K562 (cell line): ENCODE measurements around the gene PDE6B. TPM values are rescaled to one million over a fixed set of nuclear protein-coding genes. Genes with fewer than 3 reads are reported as not detected.

ENCODE experiments used
- ATAC-seq: fragments of 200-7000 bp; cut with Tn5 transposase; 3 replicates; pipeline ENCODE4 v1.9.1; 2020; ENCODE audit warnings: moderate library complexity
- BruUV-seq: library from RNA; stranded (reverse); fragments of 400-500 nt; replicated peaks from 2 replicates; lab custom pipeline; 2021; lab: Mats Ljungman, UMichigan
- CTCF ChIA-PET: fragments of 300-600 bp; formaldehyde crosslinking; extraction: SDS; loops from one replicate; lab custom pipeline; 2021; ENCODE audit warnings: low intra/inter-chr PET ratio; lab: Yijun Ruan, JAX
- POLR2A ChIA-PET: fragments of 300-600, 350-650 bp; sonication (Branson Sonifier 250); formaldehyde crosslinking; extraction: SDS; loops from one replicate; lab custom pipeline; 2021; ENCODE audit warnings: antibody characterized with exemption, inconsistent platforms; lab: Yijun Ruan, JAX
- DNase-seq, 4 experiments: peaks; one replicate each; pipeline versions ENCODE4 v3.0.0 to v3.0.0-alpha.2; 2011 to 2018; ENCODE audit warnings: low spot score in 3 of 4, mixed read lengths in 3 of 4; ENCODE audit errors: extremely low read depth in 1 of 4
- FAIRE-seq: peaks from 2 replicates; lab custom pipeline; 2011; peaks lifted over from hg19 to GRCh38; lab: Jason Lieb, UNC
- H2AFZ ChIP-seq: 2 replicates; pipeline ENCODE4 v1.6.0; 2011; ENCODE audit warnings: low read depth, low read length, control low read depth, inconsistent platforms
- H3K27ac ChIP-seq: fragments of 200-600 bp; 3 replicates; pipeline ENCODE4 v1.8.0; 2011; ENCODE audit warnings: low read depth, mild to moderate bottlenecking, control low read depth, inconsistent platforms, low read length, moderate library complexity, mixed read lengths; ENCODE audit errors: extremely low read depth
- H3K27me3 ChIP-seq, 2 experiments: fragments of 300-600 bp in 1 of 2; 2 replicates in 1 of 2; 3 replicates in 1 of 2; pipeline versions ENCODE4 v1.6.0 to v1.8.0; 2011; ENCODE audit warnings: inconsistent platforms in 2 of 2, low read length in 2 of 2, mild to moderate bottlenecking in 1 of 2, mixed read lengths in 1 of 2, moderate library complexity in 1 of 2; ENCODE audit not compliant: control insufficient read depth in 2 of 2, insufficient read depth in 2 of 2
- H3K36me3 ChIP-seq: fragments of 300-600 bp; 3 replicates; pipeline ENCODE4 v1.8.0; 2011; ENCODE audit warnings: mild to moderate bottlenecking, low read length, inconsistent platforms; ENCODE audit not compliant: control insufficient read depth, insufficient read depth
- H3K4me1 ChIP-seq, 2 experiments: fragments of 200-600 bp in 1 of 2; replicated peaks in 1 of 2; 2 replicates in 1 of 2; 3 replicates in 1 of 2; pipeline versions ENCODE4 v1.5.1 to v1.8.0; 2011; ENCODE audit warnings: inconsistent platforms in 2 of 2, low read length in 2 of 2, mild to moderate bottlenecking in 1 of 2, mixed read lengths in 1 of 2, moderate library complexity in 1 of 2; ENCODE audit not compliant: control insufficient read depth in 2 of 2, insufficient read depth in 2 of 2
- H3K4me2 ChIP-seq: 2 replicates; pipeline ENCODE4 v1.6.1; 2011; ENCODE audit warnings: low read length, control low read depth, inconsistent platforms, mixed read lengths; ENCODE audit not compliant: insufficient read depth
- H3K4me3 ChIP-seq: fragments of 200-600 bp; sonication (generic), shearing (Covaris generic); 2 replicates; pipeline ENCODE4 v1.5.1; 2016; ENCODE audit warnings: control low read depth, inconsistent platforms
- H3K79me2 ChIP-seq: fragments of 200-600 bp; 3 replicates; pipeline ENCODE4 v1.8.0; 2011; ENCODE audit warnings: low read length, inconsistent platforms; ENCODE audit not compliant: control insufficient read depth, insufficient read depth
- H3K9ac ChIP-seq, 2 experiments: 2 replicates each; pipeline versions ENCODE4 v1.6.0 to v1.6.1; 2011; ENCODE audit warnings: low read depth in 2 of 2, low read length in 2 of 2, control low read depth in 1 of 2, inconsistent platforms in 1 of 2, mild to moderate bottlenecking in 1 of 2, mixed read lengths in 1 of 2; ENCODE audit not compliant: insufficient read depth in 1 of 2
- H3K9me1 ChIP-seq: one replicate; pipeline ENCODE4 v1.6.0; 2011; ENCODE audit warnings: inconsistent platforms, mild to moderate bottlenecking, low read length, moderate library complexity; ENCODE audit not compliant: control insufficient read depth, insufficient read depth
- H3K9me3 ChIP-seq: replicated peaks from 2 replicates; pipeline ENCODE4 v1.5.1; 2011; ENCODE audit warnings: low read depth, low read length, inconsistent platforms; ENCODE audit not compliant: control insufficient read depth, insufficient read depth
- H4K20me1 ChIP-seq: replicated peaks from 2 replicates; pipeline ENCODE4 v1.6.1; 2011; ENCODE audit warnings: low read length, inconsistent platforms, mixed read lengths; ENCODE audit not compliant: control insufficient read depth, insufficient read depth
- CBX3 ChIP-seq, 2 experiments: IDR thresholded peaks; 1 replicate in 1 of 2; 2 replicates in 1 of 2; pipeline ENCODE4 v1.6.1; 2012; ENCODE audit warnings: inconsistent platforms in 2 of 2, low read length in 2 of 2, borderline replicate concordance in 1 of 2, control low read depth in 1 of 2
- CCNT2 ChIP-seq: IDR thresholded peaks from 2 replicates; pipeline ENCODE4 v1.6.1; 2011; ENCODE audit warnings: borderline replicate concordance, low read depth, mild to moderate bottlenecking, moderate library complexity, mixed read lengths, low read length; ENCODE audit not compliant: insufficient read length; ENCODE audit errors: extremely low read depth
- ERF ChIP-seq: fragments of 450-650 bp; formaldehyde crosslinking; IDR thresholded peaks from 2 replicates; pipeline ENCODE4 v1.4.0; 2020; ENCODE audit warnings: mild to moderate bottlenecking, mixed read lengths
- FOXK2 ChIP-seq, 2 experiments: fragments of 450-650 bp; IDR thresholded peaks in 1 of 2; conservative IDR thresholded peaks in 1 of 2; 2 replicates each; pipeline ENCODE4 v1.6.1; 2016; ENCODE audit warnings: low read depth in 2 of 2, mild to moderate bottlenecking in 1 of 2
- KLF16 ChIP-seq: IDR thresholded peaks from 2 replicates; pipeline ENCODE4 v1.6.1; 2016; ENCODE audit warnings: antibody characterized with exemption
- NFRKB ChIP-seq: fragments of 450-650 bp; IDR thresholded peaks from 2 replicates; pipeline ENCODE4 v1.6.1; 2016; ENCODE audit warnings: low read depth
- POLR3A ChIP-seq: IDR thresholded peaks from 2 replicates; pipeline ENCODE4 v1.6.1; 2011; ENCODE audit warnings: borderline replicate concordance, mild to moderate bottlenecking, moderate library complexity; ENCODE audit not compliant: insufficient read length, insufficient read depth; ENCODE audit errors: extremely low read depth
- PTBP1 ChIP-seq: fragments of 200-400 bp; formaldehyde crosslinking; IDR thresholded peaks from 2 replicates; pipeline ENCODE4 v1.6.1; 2017; ENCODE audit warnings: low read depth, low read length
- SRSF3 ChIP-seq: fragments of 200-400 bp; formaldehyde crosslinking; IDR thresholded peaks from 2 replicates; pipeline ENCODE4 v1.6.1; 2016; ENCODE audit warnings: mild to moderate bottlenecking, low read length, moderate library complexity; ENCODE audit not compliant: insufficient read depth
- ZNF263 ChIP-seq: sonication (generic); formaldehyde crosslinking; IDR thresholded peaks from 2 replicates; pipeline ENCODE4 v1.8.0; 2022; ENCODE audit warnings: mild to moderate bottlenecking, missing genetic modification reagents, borderline replicate concordance
- ZNF311 ChIP-seq: fragments of 250-450 bp; sonication (Bioruptor Pico); IDR thresholded peaks from 2 replicates; pipeline ENCODE4 v1.4.0; 2020; ENCODE audit warnings: mild to moderate bottlenecking, moderate library complexity
- ZNF551 ChIP-seq: fragments of 250-450 bp; sonication (Bioruptor Pico); IDR thresholded peaks from 2 replicates; pipeline ENCODE4 v1.5.0; 2021; ENCODE audit warnings: mild to moderate bottlenecking, moderate library complexity
- ZNF57 ChIP-seq: fragments of 450-650 bp; formaldehyde crosslinking; IDR thresholded peaks from 2 replicates; pipeline ENCODE4 v1.4.0; 2020; ENCODE audit warnings: mild to moderate bottlenecking, moderate library complexity
- ZNF583 ChIP-seq: fragments of 250-450 bp; sonication (Bioruptor Pico); IDR thresholded peaks from 2 replicates; pipeline ENCODE4 v1.4.0; 2020
- WGBS: fragments of 100-300 bp; shearing (Covaris generic); methylation state at CpG from one replicate; pipeline ENCODE4 v1.1.6; 2016; ENCODE audit warnings: low coverage, mixed read lengths; ENCODE audit not compliant: insufficient coverage; ENCODE audit errors: missing lambda C conversion rate; 5-methylcytosine and 5-hydroxymethylcytosine counted together
- in situ Hi-C: fragments of 300-500 bp; cut with MboI; formaldehyde crosslinking; loops from 4 replicates; pipeline ENCODE4 v1.15.0; 2018; ENCODE audit warnings: inconsistent platforms, mixed read lengths
- intact Hi-C: fragments of 100-400 bp; cut with micrococcal nuclease; formaldehyde crosslinking; loops from 2 replicates; pipeline ENCODE4 v1.14.2; 2022
- polyA plus RNA-seq, 8 experiments: library from polyadenylated mRNA; depleted of rRNA in 4 of 8; stranded (reverse) in 5 of 8; unstranded in 3 of 8; fragments of >200 nt; fragmentation: Nextera tagmentation in 2 of 8; fragmentation: Illumina TruSeq in 1 of 8; extraction: Ambion mirVana in 2 of 8; extraction: Trizol in 1 of 8; gene quantifications; 2 replicates each; pipeline versions ENCODE4 v1.2.1 to v1.2.3, GENCODE V29; 2011 to 2014; ENCODE audit warnings: inconsistent platforms in 1 of 8, missing spikeins in 1 of 8
- total RNA-seq, 7 experiments: library from RNA; depleted of rRNA in 6 of 7; stranded (reverse); fragments of >200 nt in 6 of 7; fragmentation: Illumina TruSeq in 2 of 7; extraction: Trizol in 2 of 7; gene quantifications; 2 replicates each; pipeline versions ENCODE4 v1.2.1 to v1.2.3, GENCODE V29; 2011 to 2021; ENCODE audit warnings: low replicate concordance in 1 of 7
- TF ChIP-seq, protein P1 (sequence below): fragments of 450-650 bp; formaldehyde crosslinking; IDR thresholded peaks from 2 replicates; pipeline ENCODE4 v1.4.0; 2020; ENCODE audit warnings: mild to moderate bottlenecking, mixed read lengths

Gene PDE6B
- total and polyA plus RNA-seq, 9 of the 15 experiments (the other 6 are each of a cell fraction or from before 2014, with no cell fraction given), result 0.04 TPM; not detected in 8

GRCh38 chr4:581181-581580 lies 44.2 kb upstream of the PDE6B start:
- no peaks in the 10 kb centered on the region for H3K9me3 ChIP-seq
- intact Hi-C loops, result no loop called here
- in situ Hi-C loops, result no loop called here
- H3K4me2 ChIP-seq, result no peak overlapping the region
- no peak for ATAC-seq
- H2AFZ ChIP-seq, result no peak overlapping the region
- no peak for DNase-seq
- H3K9ac ChIP-seq, result no peak overlapping the region
- BruUV-seq, result no TSS peak
- no peak for FAIRE-seq
- CTCF ChIA-PET, result no interaction called here
- no peaks in the 10 kb centered on the region for H4K20me1 ChIP-seq
- peaks cover 5 to 21% of the 10 kb centered on the region in 2 experiments; a peak in 3 of 5 replicates for H3K27me3 ChIP-seq
- H3K4me3 ChIP-seq, result no peak overlapping the region
- no peaks in the 10 kb centered on the region for H3K9me1 ChIP-seq
- H3K4me1 ChIP-seq, result peaks cover 0 to 18% of the 10 kb centered on the region in 2 experiments; a peak in 2 of 5 replicates
- H3K79me2 ChIP-seq, result no peaks in the 10 kb centered on the region
- TF ChIP-seq SRSF3 (no peak), ERF (CRISPR knock-in tag) (no peak), FOXK2 (conservative IDR thresholded peaks at IDR 0.05 in 1 of 2, IDR thresholded peaks at IDR 0.05 in 1 of 2; ENCODE audit: low read depth in 2 of 2) (no peak), PTBP1 (no peak), ZNF311 (no peak), ZNF57 (CRISPR knock-in tag) (no peak), NFRKB (no peak), ZNF263 (no peak), KLF16 (no peak), POLR3A (no peak), ZNF583 (CRISPR knock-in tag) (no peak), CBX3 (IDR thresholded peaks at IDR 0.05; ENCODE audit: borderline replicate concordance in 1 of 2, low read length in 2 of 2) (no peak), CCNT2 (no peak), ZNF551 (no peak)
- TF ChIP-seq, protein P1, sequence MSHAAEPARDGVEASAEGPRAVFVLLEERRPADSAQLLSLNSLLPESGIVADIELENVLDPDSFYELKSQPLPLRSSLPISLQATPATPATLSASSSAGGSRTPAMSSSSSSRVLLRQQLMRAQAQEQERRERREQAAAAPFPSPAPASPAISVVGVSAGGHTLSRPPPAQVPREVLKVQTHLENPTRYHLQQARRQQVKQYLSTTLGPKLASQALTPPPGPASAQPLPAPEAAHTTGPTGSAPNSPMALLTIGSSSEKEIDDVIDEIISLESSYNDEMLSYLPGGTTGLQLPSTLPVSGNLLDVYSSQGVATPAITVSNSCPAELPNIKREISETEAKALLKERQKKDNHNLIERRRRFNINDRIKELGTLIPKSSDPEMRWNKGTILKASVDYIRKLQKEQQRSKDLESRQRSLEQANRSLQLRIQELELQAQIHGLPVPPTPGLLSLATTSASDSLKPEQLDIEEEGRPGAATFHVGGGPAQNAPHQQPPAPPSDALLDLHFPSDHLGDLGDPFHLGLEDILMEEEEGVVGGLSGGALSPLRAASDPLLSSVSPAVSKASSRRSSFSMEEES (CRISPR knock-in tag), result no peak
- 0% methylated on average over 6 of the region's 6 CpGs for WGBS
- no peak overlapping the region for H3K27ac ChIP-seq
- POLR2A ChIA-PET, result no interaction called here
- H3K36me3 ChIP-seq, result no peaks in the 10 kb centered on the region
